SU-DHL-6 (cell line): Measurements from ENCODE around the gene TEX19.

Experiments used
- EZH2phosphoT487 ChIP-seq: fragments of 200-600 bp; sonication (generic), shearing (Covaris generic); conservative IDR thresholded peaks from 2 replicates; pipeline ENCODE4 v1.6.1; 2018; ENCODE audit warnings: mild to moderate bottlenecking, antibody characterized with exemption, low read length, moderate library complexity, mixed read lengths
- TF ChIP-seq, protein P1 (sequence below): fragments of 200-600 bp; sonication (generic); IDR thresholded peaks from one replicate; pipeline ENCODE4 v1.5.1; 2017; ENCODE audit warnings: antibody characterized with exemption, mild to moderate bottlenecking, low read length, moderate library complexity; ENCODE audit not compliant: insufficient read depth, poor library complexity, severe bottlenecking

DNA sequence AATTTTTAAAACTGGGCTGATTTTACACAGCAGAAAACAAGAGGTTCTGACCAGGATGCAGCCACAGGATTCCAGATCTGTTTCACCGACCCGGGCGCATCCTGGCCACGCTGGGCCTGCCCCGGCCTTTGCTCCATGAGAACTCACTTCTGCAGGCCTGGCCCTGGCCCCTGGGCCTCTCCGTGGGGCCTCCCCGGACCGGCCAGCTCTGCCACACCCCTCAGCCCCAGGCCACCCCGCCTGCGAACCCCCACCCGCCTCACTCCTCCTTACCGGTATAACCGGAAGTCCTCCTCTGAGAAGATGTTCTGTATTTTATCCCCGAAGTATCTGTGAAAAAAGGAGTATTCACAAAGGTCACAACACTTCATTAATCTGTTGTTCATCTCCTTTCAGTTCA lies 46.0 kb downstream of the TEX19 start:
- TF ChIP-seq, protein P1, sequence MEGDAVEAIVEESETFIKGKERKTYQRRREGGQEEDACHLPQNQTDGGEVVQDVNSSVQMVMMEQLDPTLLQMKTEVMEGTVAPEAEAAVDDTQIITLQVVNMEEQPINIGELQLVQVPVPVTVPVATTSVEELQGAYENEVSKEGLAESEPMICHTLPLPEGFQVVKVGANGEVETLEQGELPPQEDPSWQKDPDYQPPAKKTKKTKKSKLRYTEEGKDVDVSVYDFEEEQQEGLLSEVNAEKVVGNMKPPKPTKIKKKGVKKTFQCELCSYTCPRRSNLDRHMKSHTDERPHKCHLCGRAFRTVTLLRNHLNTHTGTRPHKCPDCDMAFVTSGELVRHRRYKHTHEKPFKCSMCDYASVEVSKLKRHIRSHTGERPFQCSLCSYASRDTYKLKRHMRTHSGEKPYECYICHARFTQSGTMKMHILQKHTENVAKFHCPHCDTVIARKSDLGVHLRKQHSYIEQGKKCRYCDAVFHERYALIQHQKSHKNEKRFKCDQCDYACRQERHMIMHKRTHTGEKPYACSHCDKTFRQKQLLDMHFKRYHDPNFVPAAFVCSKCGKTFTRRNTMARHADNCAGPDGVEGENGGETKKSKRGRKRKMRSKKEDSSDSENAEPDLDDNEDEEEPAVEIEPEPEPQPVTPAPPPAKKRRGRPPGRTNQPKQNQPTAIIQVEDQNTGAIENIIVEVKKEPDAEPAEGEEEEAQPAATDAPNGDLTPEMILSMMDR: no peak
- TF ChIP-seq EZH2phosphoT487: no peak
